ENCODE data around the gene ABCA3.

ABCA3 gene

GRCh38 chr16:2308089-2308962 lies 32.2 kb downstream of the ABCA3 start:
- DNase-seq, result no peak

GRCh38 chr16:2299915-2300192 lies 40.7 kb downstream of the ABCA3 start:
- no peak for DNase-seq

DNA sequence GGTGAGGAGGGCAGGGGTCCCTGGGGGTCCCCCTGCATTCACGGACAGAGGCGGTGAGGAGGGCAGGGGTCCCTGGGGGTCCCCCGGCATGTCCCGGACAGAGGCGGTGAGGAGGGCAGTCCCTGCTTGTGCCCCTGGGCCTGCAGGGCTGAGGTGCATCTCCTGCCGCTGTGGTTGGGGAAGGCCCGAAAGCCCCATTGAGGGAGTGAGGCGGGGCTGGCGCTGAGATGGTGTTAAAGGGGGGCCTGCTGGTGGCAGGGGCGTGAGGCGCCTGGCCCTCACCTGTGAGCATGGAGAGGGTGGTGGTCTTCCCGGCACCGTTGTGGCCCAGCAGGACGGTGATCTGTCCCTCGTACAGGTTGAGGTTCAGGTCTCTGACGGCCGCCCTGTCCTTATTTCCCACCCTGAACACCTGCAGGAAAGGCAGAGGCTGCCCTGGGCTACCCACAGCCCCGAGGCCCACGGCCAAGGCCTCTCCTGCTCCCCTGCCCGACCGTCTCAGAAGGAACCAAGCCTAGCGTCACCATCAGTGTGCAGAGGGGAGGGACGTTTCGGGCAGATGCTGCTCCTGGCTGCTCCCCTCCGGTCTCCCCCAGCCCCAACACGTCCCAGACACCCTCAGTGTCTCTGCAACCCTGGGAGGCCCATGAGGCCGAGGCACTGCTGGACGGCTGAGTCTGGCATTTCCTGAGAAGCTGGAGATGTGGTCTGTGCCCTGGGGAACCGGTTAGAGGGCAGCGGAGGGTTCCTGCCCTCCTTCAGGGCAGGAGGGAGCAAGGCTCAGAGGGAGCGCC lies 41.2 kb downstream of the ABCA3 start:
- DNase-seq, result no peak

DNA sequence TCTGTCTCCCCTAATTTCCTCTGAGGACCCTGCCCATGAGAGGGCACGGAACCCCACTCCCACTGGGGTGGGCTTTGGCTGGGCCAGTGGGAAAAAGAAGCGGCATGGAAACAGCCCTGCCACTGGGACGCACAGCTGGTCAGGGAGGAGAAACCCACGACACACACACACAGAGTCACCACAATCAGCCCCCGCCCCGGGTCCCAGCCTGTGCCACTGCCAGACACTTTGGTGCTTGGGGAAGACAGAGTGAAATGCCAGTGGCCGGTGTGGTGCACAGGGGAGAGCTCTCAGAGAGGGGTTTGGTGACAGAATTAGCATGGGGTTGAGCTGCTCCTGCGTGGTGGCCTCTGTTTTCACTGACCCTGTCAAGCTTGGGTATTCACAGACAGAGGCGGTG lies 41.9 kb downstream of the ABCA3 start:
- no peak for DNase-seq

- no peak for DNase-seq
Measured at GRCh38 chr16:2297506-2297860, 43.0 kb downstream of the ABCA3 start.

DNA sequence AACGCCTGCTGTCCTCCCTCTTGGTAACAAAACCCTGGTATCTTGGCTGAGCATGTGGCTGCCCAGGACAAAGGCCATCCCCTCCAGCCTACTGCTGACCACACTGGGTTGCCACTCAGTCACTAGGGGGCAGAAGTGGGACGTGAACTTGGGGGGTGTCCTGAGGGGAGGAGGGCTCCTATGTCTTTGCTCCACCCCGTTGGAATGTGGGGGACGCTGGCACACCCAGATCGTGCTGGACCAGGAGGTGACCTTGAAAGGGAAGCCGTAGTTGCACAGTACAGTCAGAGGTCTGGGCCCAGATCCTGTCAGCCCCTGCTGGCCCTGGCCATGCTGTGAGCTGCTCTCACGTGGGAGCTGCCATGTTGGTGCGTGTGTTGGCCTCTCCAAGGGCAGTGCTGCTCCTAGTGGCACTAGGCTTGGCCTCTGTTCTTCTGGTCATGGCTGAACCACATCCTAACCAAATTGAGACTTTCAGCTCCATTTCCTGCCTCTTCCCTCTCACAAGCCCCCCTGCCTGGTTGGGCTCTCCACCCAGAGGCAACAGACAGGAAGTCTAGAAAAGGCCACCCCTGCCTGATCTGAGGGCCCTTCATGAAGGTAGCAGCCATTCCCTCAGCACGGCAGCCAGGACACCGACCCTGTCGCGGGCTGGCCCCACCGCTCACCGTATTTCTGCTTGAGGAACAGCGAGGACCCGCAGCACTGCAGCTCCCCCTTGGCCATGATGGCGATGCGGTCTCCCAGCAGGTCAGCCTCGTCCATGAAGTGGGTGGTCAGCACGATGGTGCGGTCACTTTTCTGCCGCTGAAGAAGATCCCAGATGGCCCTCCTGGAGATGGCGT lies 43.6 kb downstream of the ABCA3 start:
- DNase-seq, result no peak

DNA sequence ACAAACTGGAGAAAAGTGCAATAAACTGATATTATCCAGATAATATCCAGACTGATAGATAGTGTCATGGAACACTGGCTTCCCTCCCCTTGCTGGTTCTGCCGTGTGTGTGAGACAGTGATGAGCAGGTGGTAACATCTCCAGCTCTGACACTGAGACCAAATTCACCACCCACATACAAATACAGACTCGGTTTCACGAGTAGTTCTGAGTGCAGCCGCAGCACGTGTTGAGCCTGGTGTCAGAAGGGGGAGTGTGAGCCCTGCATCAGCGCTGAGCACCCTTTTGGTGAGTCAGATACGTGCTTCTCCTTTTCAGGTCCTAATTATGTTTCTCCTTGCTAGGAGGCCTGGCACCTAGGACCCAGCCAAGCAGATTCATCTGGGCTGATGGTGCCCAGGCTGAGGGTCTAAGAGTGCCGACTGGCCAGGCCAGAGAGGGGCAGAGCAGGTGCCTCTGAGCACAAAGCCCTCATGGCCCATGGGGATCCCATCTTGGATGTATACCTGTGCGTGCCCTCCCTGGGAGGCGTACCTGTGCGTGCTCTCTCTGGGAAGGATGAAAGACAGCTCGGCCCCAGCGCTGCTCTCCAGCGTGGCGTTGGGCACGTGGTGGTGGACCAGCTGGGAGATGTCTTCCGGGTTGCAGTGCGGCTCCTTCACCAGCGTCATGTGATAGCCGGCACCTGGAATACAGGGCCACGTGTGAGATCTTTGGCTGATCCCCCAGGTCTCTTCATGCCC lies 45.3 kb downstream of the ABCA3 start:
- DNase-seq, result no peak

DNA sequence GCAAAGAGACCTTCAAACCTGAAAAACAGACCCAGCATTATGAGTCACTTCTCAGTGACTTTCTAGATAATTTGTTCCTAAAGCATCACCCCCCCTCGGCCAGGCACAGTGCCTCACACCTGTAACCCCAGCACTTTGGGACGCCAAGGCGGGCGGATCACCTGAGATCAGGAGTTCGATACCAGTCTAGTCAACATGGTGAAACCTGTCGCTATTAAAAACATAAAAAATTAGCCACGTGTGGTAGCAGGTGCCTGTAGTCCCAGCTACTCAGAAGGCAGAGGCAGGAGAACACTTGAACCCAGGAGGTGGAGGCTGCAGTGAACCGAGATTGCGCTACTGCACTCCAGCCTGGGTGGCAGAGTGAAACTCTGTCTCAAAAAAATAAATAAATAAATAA lies 48.3 kb downstream of the ABCA3 start:
- no peak for DNase-seq

- DNase-seq, result no peak
Measured at GRCh38 chr16:2289282-2289681, 51.2 kb downstream of the ABCA3 start.

DNA sequence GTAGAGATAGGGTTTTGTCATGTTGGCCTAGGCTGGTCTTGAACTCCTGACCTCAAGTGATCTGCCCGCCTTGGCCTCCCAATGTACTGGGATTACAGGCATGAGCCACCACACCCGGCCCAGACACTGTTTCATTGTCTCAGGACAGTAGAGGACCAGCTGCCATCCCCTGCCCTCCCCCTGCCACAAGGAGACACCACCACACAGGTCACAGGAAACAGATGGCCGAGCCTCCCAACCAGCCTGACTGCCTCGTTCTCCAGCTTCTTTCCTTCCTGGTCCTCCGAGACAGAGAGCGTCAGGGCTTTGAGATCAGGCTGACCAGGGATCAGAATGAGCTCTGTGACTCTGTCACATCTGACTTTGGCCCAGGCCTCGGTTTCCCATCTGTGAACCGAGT lies 51.8 kb downstream of the ABCA3 start:
- DNase-seq, result no peak

GRCh38 chr16:2287916-2288547 lies 52.5 kb downstream of the ABCA3 start:
- no peak for DNase-seq

GRCh38 chr16:2286550-2286949 lies 54.0 kb downstream of the ABCA3 start:
- DNase-seq, result no peak

GRCh38 chr16:2285731-2286191 lies 54.8 kb downstream of the ABCA3 start:
- DNase-seq, result no peak

DNA sequence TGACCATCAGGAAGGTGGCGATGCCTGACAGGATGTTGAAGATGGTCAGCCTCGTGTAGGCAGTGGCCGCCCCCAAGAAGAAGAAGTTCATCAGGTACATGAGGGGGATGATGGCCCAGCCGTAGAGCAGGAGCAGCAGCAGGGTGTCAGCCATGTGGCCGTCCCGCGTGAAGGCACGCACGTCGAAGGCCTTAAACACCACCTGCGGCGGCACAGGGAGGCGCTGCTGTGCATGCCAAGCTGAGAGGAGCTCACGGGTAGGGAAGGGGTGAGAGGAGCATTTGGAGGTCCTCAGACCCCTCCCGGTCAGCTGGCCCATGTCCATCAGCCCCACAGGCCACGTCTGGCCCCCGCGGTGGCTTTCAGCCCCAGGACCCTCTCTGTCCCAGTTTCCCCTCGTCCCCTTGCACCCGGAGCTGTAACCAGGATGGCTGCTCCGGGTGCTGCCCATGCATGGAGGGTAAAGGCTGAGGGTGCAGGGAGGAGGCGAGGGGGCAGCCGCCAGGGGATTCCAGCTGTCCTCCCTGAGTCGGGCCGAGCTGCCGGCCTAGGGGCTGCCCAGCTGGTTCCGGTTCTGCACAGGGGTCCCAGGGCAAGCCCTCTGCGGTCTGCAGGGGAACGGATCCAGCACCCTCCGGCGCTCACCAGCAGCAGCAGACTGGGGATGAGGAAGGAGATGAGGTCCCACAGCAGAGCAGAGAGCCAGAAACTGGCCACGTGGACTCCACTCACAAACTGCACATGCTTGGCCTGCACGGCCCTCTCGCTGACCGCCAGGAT lies 55.5 kb downstream of the ABCA3 start:
- no peak for DNase-seq

GRCh38 chr16:2284001-2284770 lies 56.3 kb downstream of the ABCA3 start:
- DNase-seq, result no peak

GRCh38 chr16:2282866-2283555 lies 57.5 kb downstream of the ABCA3 start:
- DNase-seq, result no peak

DNA sequence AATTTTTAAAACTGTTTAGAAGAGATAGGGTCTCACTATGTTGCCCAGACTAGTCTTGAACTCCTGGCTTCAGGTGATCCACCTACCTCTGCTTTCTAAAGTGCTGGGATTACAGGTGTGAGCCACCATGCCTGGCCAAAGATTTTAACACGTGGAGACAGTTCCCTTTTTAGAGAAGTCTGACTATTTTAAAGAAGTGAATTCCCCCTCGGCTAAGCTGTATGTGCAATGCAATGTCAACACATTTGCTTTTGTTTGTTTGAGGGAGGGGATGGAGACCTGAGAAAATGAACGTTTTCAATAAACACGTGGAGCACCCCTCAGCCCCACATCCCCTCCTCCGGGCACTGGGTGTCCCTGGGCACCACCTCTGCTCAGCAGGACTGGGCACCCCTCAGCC lies 58.3 kb downstream of the ABCA3 start:
- no peak for DNase-seq

DNA sequence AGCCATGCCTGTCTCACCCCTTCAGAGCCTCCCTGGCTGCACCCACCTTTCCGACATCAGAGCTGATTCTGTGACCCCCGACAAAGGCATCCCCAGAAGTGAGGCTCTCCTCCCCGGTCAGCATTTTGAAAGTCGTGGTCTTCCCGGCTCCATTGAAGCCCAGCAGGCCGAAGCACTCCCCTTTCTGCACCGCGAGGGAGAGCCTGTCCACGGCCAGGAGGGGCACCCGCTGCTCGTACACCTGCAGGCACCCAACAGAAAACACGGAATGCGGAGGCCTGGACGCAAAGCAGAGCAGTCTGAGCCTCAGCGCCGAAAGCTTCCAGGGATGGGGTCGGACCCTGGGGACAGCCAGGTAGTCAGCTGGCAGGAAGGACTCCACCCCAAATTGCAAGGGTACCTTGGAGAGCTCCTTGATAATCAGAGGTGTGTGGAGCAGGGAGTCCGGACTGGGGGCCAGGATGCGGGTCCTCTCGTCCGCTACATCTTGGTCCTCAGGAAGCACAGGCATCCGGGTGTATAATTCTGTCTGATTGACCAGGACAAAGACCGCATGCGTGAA lies 59.5 kb downstream of the ABCA3 start:
- DNase-seq, result no peak

- no peak for DNase-seq
Measured at GRCh38 chr16:2280461-2280860, 60.1 kb downstream of the ABCA3 start.

All from SHP77 treated with DMSO at 0.1 percent for 48 hours (cell line).